Esophagus muscularis mucosa (tissue), 4 donors: ENCODE results near the gene TRIM46.

Experiments used
- EP300 ChIP-seq: sonication (generic); formaldehyde crosslinking; IDR thresholded peaks from one replicate; pipeline ENCODE4 v1.6.1; 2017; ENCODE audit warnings: antibody characterized with exemption
- POLR2A ChIP-seq: fragments of 450-650 bp; IDR thresholded peaks from one replicate; pipeline ENCODE4 v1.6.1; 2017; ENCODE audit warnings: antibody characterized with exemption, moderate library complexity, mild to moderate bottlenecking, low read depth
- POLR2AphosphoS5 ChIP-seq, 2 donors: sonication (generic); formaldehyde crosslinking; IDR thresholded peaks; one replicate each; pipeline ENCODE4 v1.6.1; 2017; ENCODE audit warnings: antibody characterized with exemption in 2 of 2
- TF ChIP-seq, protein P1 (sequence below), 3 experiments: fragments of 200-600 bp in 2 of 3; fragments of 450-650 bp in 1 of 3; sonication (generic) in 2 of 3; IDR thresholded peaks; one replicate each; pipeline ENCODE4 v1.5.1; 2017 to 2019; ENCODE audit warnings: antibody characterized with exemption in 3 of 3, mild to moderate bottlenecking in 2 of 3, moderate library complexity in 1 of 3

DNA sequence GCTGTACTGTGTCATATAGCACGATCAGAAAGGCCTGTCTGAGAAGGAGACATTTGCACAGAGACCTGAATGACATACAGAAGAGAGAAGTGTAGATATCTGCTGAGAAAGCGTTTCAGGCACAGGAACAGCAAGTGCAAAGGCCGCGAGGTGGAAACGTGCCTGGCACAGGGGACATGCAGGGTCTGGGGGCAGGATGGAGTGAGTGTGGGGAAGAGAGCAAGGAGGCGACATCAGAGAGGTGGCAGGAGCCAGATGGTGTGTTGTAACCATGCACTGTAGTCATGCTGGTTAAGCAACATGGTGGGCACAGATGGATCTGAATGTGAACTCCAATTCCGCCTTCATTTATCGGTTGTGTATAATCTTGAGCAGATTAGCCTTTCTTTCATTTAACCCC lies 13.5 kb upstream of the TRIM46 start:
- TF ChIP-seq, protein P1, sequence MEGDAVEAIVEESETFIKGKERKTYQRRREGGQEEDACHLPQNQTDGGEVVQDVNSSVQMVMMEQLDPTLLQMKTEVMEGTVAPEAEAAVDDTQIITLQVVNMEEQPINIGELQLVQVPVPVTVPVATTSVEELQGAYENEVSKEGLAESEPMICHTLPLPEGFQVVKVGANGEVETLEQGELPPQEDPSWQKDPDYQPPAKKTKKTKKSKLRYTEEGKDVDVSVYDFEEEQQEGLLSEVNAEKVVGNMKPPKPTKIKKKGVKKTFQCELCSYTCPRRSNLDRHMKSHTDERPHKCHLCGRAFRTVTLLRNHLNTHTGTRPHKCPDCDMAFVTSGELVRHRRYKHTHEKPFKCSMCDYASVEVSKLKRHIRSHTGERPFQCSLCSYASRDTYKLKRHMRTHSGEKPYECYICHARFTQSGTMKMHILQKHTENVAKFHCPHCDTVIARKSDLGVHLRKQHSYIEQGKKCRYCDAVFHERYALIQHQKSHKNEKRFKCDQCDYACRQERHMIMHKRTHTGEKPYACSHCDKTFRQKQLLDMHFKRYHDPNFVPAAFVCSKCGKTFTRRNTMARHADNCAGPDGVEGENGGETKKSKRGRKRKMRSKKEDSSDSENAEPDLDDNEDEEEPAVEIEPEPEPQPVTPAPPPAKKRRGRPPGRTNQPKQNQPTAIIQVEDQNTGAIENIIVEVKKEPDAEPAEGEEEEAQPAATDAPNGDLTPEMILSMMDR (IDR thresholded peaks at IDR 0.05) = no peak
- TF ChIP-seq POLR2A (no peak), POLR2AphosphoS5 (IDR thresholded peaks at IDR 0.05) (no peak), EP300 (no peak)
